Keratinocyte (primary cell): ENCODE results near the gene TENM3. TPM values are rescaled to one million over a fixed set of nuclear protein-coding genes. Genes with fewer than 3 reads are reported as not detected.

Source experiments
- DNase-seq: peaks from one replicate; pipeline ENCODE4 v3.0.0-alpha.2; 2011; ENCODE audit warnings: low read depth, missing footprints, low spot score
- FAIRE-seq: peaks from 2 replicates; lab custom pipeline; 2011; peaks lifted over from hg19 to GRCh38; lab: Jason Lieb, UNC
- H2AFZ ChIP-seq: 2 replicates; pipeline ENCODE4 v1.6.0; 2012; ENCODE audit warnings: low read length, control low read depth, inconsistent platforms; ENCODE audit not compliant: control insufficient read depth
- H3K27ac ChIP-seq: 2 replicates; pipeline ENCODE4 v1.5.1; 2011; ENCODE audit warnings: low read length; ENCODE audit not compliant: control insufficient read depth, insufficient read depth
- H3K27me3 ChIP-seq: 3 replicates; pipeline ENCODE4 v1.6.0; 2011; ENCODE audit warnings: low read length; ENCODE audit not compliant: control insufficient read depth, insufficient read depth; ENCODE audit errors: extremely low read depth
- H3K36me3 ChIP-seq, 2 experiments: 2 replicates in 1 of 2; 3 replicates in 1 of 2; pipeline ENCODE4 v1.5.1; 2011; ENCODE audit warnings: low read length in 2 of 2, mild to moderate bottlenecking in 1 of 2; ENCODE audit not compliant: control insufficient read depth in 2 of 2, insufficient read depth in 2 of 2; ENCODE audit errors: extremely low read depth in 1 of 2
- H3K4me1 ChIP-seq: 3 replicates; pipeline ENCODE4 v1.5.1; 2011; ENCODE audit warnings: low read length; ENCODE audit not compliant: control insufficient read depth, insufficient read depth; ENCODE audit errors: extremely low read depth
- H3K4me2 ChIP-seq: 3 replicates; pipeline ENCODE4 v1.6.0; 2011; ENCODE audit warnings: low read depth, low read length; ENCODE audit not compliant: control insufficient read depth, insufficient read depth; ENCODE audit errors: extremely low read depth
- H3K4me3 ChIP-seq, 3 experiments: fragments of 200-600 bp in 1 of 3; sonication (generic) in 1 of 3; 2 replicates in 2 of 3; 3 replicates in 1 of 3; pipeline ENCODE4 v1.5.1; 2011 to 2016; ENCODE audit warnings: low read length in 3 of 3, mild to moderate bottlenecking in 3 of 3, control low read depth in 2 of 3, inconsistent platforms in 1 of 3, low read depth in 1 of 3, mixed read lengths in 1 of 3, mixed run types in 1 of 3, moderate library complexity in 1 of 3; ENCODE audit not compliant: control insufficient read depth in 2 of 3, insufficient read depth in 2 of 3; ENCODE audit errors: extremely low read depth in 1 of 3
- H3K79me2 ChIP-seq: 2 replicates; pipeline ENCODE4 v1.6.0; 2012; ENCODE audit warnings: low read length; ENCODE audit not compliant: control insufficient read depth, insufficient read depth
- H3K9ac ChIP-seq: 3 replicates; pipeline ENCODE4 v1.6.0; 2011; ENCODE audit warnings: low read length; ENCODE audit not compliant: control insufficient read depth, insufficient read depth; ENCODE audit errors: extremely low read depth
- H3K9me1 ChIP-seq: 3 replicates; pipeline ENCODE4 v1.6.0; 2011; ENCODE audit warnings: low read length; ENCODE audit not compliant: control insufficient read depth, insufficient read depth; ENCODE audit errors: extremely low read depth
- H3K9me3 ChIP-seq: 2 replicates; pipeline ENCODE4 v1.5.1; 2012; ENCODE audit warnings: low read depth, low read length; ENCODE audit not compliant: control insufficient read depth
- H4K20me1 ChIP-seq: 3 replicates; pipeline ENCODE4 v1.6.0; 2011; ENCODE audit warnings: low read length; ENCODE audit not compliant: control insufficient read depth, insufficient read depth; ENCODE audit errors: extremely low read depth
- CTCF ChIP-seq, 3 experiments: IDR thresholded peaks in 1 of 3; conservative IDR thresholded peaks in 1 of 3; optimal IDR thresholded peaks in 1 of 3; 2 replicates in 2 of 3; 3 replicates in 1 of 3; pipeline versions ENCODE3 to v1.5.1; 2011; ENCODE audit warnings: low read length in 3 of 3, mild to moderate bottlenecking in 3 of 3, moderate library complexity in 2 of 3, control low read depth in 1 of 3, inconsistent platforms in 1 of 3; ENCODE audit not compliant: insufficient read depth in 2 of 3; ENCODE audit errors: extremely low read depth in 1 of 3
- EZH2 ChIP-seq: IDR thresholded peaks from one replicate; pipeline ENCODE4 v1.6.1; 2012; ENCODE audit warnings: inconsistent platforms, mild to moderate bottlenecking, low read length, moderate library complexity
- dilution Hi-C: fragments of 300-500 bp; cut with MboI; formaldehyde crosslinking; loops from one replicate; pipeline ENCODE4 v1.7.0; 2020; ENCODE audit warnings: low sequenced_read_pairs; ENCODE audit not compliant: extremely low pct_ligation_motif_present
- polyA plus RNA-seq, 5 experiments: library from polyadenylated mRNA; depleted of rRNA in 3 of 5; stranded (reverse) in 3 of 5; stranded (forward) in 1 of 5; unstranded in 1 of 5; fragments of >200 nt; gene quantifications; 1 replicate in 1 of 5; 2 replicates in 3 of 5; 3 replicates in 1 of 5; pipeline versions ENCODE4 v1.2.1 to v1.2.3, GENCODE V29; 2011 to 2012; ENCODE audit warnings: missing spikeins in 2 of 5, low read depth in 1 of 5, low replicate concordance in 1 of 5

Gene TENM3
- polyA plus RNA-seq, 1 donor (not counting 4 experiments of a cell fraction or from before 2014, with no cell fraction given): 17.0 TPM

GRCh38 chr4:182758273-182758672 lies 515.1 kb downstream of the TENM3 start:
- Histone ChIP-seq H3K4me1 (peaks cover 9% of the 10 kb centered on the region), H3K9me3 (no peaks in the 10 kb centered on the region), H3K4me3 (no peak overlapping the region), H3K27ac (no peak overlapping the region), H3K36me3 (peaks cover 4 to 8% of the 10 kb centered on the region in 2 experiments), H3K79me2 (no peaks in the 10 kb centered on the region), H3K27me3 (no peaks in the 10 kb centered on the region), H2AFZ (no peak overlapping the region), H3K4me2 (no peak overlapping the region), H3K9ac (no peak overlapping the region), H4K20me1 (no peaks in the 10 kb centered on the region), H3K9me1 (no peaks in the 10 kb centered on the region)
- DNase-seq: no peak
- no peak for FAIRE-seq
- TF ChIP-seq CTCF (optimal IDR thresholded peaks at IDR 0.05 in 1 of 3, IDR thresholded peaks at IDR 0.05 in 1 of 3, conservative IDR thresholded peaks at IDR 0.05 in 1 of 3; ENCODE audit: extremely low read depth in 1 of 3, insufficient read depth in 2 of 3, low read length in 3 of 3): no peak
- TF ChIP-seq EZH2: no peak
- dilution Hi-C loops: no loop called here

GRCh38 chr4:182760551-182761043 lies 517.4 kb downstream of the TENM3 start:
- H3K79me2 ChIP-seq: no peaks in the 10 kb centered on the region
- DNase-seq (no peak), FAIRE-seq (no peak)
- peaks cover 15% of the 10 kb centered on the region for H3K4me1 ChIP-seq
- H3K27me3 ChIP-seq: no peaks in the 10 kb centered on the region
- H4K20me1 ChIP-seq: no peaks in the 10 kb centered on the region
- TF ChIP-seq EZH2 (no peak), CTCF (optimal IDR thresholded peaks at IDR 0.05 in 1 of 3, IDR thresholded peaks at IDR 0.05 in 1 of 3, conservative IDR thresholded peaks at IDR 0.05 in 1 of 3; ENCODE audit: extremely low read depth in 1 of 3, insufficient read depth in 2 of 3, low read length in 3 of 3) (no peak)
- no peaks in the 10 kb centered on the region for H3K9me3 ChIP-seq
- dilution Hi-C loops: no loop called here
- H3K36me3 ChIP-seq: no peaks in the 10 kb centered on the region
- H3K9ac ChIP-seq: no peak overlapping the region
- H3K9me1 ChIP-seq: no peaks in the 10 kb centered on the region
- H3K4me2 ChIP-seq: no peak overlapping the region
- no peak overlapping the region for H3K4me3 ChIP-seq
- H2AFZ ChIP-seq: no peak overlapping the region
- H3K27ac ChIP-seq: no peak overlapping the region
